NCI-H345 (cell line): Measurements from ENCODE around the gene INO80B.
"Not testable (repeated sequence)": the region's sequence is repeated elsewhere in the genome, so short reads cannot be mapped to it uniquely, and the experiment has no call there.

ENCODE experiments used
- DNase-seq: peaks from one replicate; lab custom pipeline; 2025; lab: John Stamatoyannopoulos, UW

Gene INO80B

DNA sequence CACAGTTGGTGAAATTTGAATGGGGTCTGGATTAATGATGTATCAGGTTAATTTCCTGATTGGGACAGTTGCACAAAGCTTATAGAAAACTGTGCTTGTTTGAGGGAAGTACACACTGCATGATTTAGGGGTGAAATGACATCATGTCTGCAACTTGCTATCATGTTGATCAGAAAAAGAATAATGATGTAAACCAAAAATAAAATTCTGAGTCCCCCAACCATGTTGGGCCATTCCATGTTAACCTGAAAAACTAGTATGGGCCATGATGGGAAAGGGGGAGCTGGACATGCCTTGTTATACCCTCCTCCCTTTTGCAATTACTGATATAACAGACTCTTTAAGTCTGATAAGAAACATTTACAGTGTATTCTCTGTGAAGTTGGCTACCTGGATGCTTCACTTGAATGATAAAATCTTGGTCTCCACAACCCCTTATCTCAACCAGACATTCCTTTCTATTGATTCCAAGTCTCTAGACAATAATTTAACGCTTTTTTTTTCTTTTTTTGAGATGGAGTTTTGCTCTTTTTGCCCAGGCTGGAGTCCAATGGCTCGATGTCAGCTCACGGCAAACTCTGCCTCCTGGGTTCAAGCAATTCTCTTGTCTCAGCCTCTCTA, 4.2 kb upstream of the INO80B start:
- DNase-seq = no peak

DNA sequence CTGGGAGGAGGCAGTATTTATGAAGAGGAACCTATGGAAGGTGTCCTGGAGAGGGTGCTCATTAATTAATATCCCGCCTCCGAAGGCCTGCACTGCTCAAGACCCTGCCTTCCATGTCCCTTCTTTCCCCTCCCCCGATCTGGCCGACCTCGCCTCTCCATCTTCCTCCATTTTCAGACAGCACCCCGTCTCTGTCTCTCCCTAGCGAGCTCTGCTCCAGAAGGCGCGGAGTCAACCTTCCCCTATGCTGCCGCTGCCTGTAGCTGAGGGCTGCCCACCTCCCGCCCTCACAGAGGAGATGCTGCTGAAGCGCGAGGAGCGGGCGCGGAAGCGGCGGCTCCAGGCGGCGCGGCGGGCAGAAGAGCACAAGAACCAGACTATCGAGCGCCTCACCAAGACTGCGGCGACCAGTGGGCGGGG, 2.3 kb downstream of the INO80B start:
- no peak for DNase-seq

DNA sequence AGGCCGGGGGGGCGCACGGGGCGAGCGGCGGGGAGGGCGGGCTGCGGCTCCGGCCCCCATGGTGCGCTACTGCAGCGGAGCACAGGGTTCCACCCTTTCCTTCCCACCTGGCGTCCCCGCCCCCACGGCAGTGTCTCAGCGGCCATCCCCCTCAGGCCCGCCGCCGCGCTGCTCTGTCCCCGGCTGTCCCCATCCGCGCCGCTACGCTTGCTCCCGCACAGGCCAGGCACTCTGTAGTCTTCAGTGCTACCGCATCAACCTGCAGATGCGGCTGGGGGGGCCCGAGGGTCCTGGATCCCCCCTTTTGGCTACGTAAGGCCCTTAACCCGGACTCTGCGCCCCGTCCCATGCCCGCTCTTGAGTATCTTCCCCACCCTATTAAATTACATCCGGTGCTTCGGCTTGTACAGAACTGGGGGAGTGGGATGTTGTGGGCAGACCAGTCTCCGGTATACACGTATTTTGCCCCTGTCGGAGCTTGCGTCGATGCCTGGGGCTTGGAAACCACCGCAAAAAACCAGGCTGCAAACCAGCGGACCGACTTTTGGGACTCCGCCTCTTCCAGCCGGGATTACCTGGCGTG, 2.8 kb downstream of the INO80B start:
- DNase-seq = peak; percentile 86

DNA sequence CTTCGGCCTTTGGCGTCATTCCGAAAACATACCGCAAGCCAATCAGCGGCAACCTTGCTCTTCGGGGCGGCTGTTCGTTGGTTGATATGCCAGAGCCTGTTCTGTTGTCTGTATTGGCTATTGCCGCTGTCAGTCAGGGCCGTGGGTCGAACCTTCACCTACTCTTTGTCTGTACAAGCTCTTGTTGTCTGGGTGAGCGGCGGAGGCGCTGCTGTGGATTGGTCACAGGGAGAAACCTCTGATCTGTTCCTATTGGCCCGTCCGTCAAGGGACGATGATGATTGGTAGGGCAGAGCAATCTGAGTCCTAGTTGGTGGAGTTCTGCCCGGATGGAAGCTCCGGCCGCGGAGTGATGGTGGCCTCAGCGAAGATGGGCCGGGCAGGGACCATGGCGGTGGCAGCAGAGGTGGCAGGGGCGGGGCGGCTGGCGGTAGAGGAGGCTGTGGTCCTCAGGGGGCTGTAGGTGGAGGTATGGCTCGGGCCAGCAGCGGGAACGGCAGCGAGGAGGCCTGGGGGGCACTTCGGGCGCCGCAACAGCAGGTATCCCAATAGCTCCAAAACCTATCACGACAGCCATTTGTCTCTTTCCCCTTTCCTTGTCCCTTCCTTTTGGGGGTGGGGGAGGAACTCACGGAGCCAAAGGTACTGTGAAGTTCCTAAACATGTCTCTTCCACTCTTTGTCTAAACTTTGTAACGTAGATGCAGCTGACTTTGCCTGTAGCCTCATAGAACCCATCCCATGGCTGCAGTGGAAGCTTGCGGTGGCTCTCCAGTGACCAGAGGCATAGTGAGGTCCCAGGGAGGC, 3.4 kb downstream of the INO80B start, which contains the start of gene WBP1:
Gene WBP1, plus strand, starts transcription at position 307 of the 806 bp plus-strand sequence. Its CDS starts 165 bp downstream, at position 472.
- peak; percentile 100 for DNase-seq

DNA sequence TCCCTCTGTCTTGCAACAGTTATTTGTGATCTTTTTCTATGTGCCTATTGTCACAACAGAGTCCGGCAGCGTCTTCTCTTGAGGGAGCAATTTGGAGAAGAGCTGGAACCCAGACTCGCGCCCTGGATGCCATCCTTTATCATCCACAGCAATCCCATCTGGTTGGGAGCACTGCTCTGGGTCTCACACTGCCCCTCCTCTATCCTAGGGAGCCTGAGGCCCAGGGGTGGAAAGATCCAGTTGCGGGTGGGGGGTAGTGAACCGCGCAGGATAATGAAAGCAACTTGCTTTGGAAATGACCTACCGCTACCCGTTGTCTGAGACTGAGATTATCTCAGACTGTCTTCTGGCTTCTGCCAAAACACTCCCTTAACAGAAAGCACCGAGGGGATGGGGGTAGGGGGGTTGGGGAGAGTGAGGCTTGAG, 4.1 kb downstream of the INO80B start:
- DNase-seq = no peak

DNA sequence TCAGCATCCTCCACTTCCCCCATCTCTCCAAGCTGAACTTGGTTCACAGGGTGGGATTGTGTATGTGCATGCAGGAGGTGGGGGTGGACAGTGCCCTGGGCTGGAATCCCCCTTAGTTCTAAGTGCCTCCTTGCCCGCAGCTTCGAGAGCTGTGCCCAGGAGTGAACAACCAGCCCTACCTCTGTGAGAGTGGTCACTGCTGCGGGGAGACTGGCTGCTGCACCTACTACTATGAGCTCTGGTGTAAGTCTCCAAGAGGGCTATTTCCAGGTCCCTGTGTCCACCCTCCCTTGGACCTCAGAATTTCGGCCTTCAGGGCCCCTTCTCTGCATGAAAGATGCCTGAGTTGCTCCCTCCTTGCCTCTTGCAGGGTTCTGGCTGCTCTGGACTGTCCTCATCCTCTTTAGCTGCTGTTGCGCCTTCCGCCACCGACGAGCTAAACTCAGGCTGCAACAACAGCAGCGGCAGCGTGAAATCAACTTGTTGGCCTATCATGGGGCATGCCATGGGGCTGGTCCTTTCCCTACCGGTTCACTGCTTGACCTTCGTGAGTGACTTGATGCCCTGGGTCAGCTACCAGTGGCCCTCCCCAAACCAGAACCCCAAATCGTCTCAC, 4.7 kb downstream of the INO80B start:
- DNase-seq = not testable (repeated sequence)

DNA sequence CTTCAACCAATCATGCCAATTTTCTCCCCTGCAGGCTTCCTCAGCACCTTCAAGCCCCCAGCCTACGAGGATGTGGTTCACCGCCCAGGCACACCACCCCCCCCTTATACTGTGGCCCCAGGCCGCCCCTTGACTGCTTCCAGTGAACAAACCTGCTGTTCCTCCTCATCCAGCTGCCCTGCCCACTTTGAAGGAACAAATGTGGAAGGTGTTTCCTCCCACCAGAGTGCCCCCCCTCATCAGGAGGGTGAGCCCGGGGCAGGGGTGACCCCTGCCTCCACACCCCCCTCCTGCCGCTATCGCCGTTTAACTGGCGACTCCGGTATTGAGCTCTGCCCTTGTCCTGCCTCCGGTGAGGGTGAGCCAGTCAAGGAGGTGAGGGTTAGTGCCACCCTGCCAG, 5.3 kb downstream of the INO80B start:
- not testable (repeated sequence) for DNase-seq

DNA sequence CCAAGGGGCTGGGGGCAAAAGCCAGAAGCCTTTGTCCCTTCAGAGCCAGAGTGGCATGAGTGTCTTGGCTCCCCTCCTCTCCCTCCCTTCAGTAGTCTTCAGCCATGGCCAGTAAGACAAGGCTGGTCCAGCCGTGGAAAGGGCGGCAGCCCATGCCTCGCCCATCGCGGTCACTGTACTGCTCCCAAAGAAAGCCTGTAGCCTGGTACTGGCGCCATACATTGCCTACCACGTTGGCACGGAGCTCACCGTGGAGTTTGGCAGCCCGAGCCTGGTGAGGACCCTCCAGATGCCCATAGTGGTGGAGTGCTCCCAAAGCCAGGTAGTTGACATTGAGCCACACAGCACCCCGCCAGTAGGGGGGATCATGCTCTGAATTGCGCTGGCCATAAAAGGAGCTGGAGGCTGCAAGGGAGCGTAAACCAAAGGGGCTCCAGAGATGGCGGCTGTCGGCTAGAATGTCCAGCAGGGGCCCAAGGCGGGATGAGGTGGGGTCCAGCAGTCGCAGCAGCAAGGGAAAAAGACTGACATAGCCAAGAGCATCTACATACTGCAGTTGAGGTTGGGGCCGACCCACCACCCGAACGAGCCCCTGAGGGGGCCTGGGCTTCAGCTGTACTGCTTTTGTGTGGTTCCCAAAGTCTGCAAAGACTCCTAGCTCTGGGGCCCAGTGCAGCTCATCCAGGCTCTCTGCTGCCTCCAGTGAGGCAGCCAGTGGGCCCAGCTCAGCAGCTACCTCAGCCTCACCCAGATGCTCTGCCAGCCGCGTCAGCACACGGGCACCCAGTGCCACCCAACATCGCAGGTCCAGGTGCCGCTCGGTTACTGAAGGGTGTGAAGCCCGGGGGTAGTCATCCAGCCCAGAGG, 6.5 kb downstream of the INO80B start:
- no peak for DNase-seq

DNA sequence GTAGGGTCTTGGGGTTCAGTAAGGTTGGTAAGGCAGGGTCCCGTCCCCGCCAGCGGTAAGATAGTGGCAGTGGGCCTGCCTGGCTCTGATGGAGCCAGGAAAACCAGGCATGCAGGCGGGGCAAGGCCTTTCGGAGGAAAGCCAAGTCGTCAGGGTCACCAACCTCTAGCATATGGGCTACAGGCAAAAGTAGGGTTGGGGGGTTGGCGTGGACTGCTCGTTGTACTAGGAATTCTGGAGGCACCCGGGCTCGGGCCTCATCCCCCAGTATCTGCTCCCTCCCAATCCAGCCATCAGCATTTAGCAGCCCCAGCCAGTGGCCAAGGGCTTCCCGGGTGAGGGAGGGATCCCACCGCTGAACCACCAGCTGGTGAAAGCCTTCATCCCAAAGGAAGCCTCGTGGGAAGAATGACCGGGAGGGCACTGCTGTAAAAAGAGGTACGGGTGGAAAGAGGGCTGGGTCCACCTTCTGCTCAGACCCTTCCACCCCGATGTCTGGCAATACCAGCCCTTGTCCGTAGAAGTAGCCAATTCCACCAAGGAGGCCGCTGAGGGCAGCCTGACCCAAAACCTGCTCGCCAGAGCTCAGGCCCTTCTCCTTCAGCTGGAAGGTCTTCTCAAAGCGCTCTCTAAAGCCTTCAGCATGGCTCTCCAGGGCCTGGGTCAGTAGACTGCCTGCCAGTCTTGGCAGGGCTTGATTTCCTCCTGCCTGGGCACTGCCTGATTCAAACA, 7.3 kb downstream of the INO80B start:
- no peak for DNase-seq

DNA sequence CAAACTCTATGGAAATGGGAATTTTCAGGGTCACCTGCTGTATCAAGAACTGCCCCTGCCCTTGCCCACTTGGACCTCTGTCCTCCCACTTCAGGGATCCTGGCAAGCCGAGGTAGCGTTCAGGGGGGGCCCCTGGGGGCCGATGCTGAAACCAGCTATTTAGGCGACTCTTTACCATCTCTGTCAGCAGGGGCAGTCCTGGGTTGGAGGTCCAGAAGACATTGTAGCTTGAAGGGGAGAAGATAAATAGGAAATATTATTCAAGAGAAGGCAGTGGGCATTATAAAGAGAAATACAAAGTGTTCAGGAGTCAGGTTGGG, 7.9 kb downstream of the INO80B start:
- DNase-seq = no peak

DNA sequence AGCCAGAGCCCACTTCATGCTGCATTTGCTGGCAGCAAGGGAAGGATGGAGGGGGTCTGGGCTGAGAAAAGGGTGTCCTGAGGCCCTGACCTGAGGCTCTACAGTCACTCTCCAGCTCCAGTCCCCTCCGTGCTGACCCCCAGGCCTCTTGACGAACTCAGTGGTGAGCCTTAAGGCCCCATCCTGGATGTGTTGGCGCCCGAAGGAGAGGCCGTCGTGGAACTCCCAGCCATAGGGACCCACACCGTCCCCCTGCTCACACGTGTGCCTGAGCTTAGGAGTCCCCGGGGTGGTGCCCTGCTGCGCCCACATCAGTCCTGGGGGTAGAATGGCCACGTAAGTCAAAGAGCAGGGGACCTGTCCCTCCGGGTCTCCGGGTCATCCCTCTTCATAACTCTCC, 9.5 kb downstream of the INO80B start:
- DNase-seq = no peak

DNA sequence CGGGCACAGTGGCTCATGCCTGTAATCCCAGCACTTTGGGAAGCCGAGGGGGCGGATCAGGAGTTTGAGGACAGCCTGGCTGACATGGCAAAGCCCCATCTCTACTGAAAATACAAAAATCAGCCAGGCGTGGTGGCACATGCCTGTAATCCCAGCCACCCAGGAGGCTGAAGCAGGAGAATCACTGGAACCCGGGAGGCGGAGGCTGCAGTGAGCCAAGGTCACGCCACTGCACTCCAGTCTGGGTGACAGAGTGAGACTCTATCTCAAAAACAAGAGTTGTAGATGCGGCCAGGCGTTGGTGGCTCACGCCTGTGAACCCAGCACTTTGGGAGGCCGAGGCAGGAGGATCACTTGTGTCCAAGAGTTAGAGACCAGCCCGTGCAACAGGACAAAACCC, 15.9 kb downstream of the INO80B start:
- not testable (repeated sequence) for DNase-seq

DNA sequence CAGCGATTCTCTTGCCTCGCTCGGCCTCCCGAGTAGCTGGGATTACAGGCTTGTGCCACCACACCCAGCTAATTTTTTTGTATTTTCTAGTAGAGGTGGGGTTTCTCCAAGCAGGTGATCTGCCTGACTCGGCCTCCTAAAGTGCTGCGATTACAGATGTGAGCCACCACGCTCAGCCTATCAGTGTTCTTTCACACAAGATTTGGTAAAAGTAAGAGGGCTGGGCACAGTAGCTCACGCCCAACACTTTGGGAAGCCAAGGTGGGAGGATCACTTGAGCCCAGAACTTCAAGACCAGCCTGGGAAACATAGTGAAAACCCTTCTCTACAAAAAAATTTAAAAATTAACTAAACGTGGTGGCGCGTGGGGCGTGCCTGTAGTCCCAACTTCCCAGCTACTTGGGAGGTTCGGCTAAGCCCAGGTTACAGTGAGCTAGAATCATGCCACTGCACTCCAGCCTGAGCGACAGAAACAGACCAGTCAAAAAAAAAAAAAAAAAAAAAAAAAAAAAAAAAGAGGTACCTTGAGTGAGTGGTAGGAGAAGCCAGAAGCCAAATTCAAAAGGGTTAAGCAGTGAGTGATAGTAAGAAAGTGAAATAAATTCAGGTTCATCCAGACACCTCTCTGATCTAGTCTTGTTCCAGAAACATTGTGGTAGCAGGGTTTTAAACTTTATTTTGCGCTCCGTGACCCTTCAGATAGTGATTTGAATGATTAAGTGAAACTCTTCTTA, 16.6 kb downstream of the INO80B start:
- no peak for DNase-seq

DNA sequence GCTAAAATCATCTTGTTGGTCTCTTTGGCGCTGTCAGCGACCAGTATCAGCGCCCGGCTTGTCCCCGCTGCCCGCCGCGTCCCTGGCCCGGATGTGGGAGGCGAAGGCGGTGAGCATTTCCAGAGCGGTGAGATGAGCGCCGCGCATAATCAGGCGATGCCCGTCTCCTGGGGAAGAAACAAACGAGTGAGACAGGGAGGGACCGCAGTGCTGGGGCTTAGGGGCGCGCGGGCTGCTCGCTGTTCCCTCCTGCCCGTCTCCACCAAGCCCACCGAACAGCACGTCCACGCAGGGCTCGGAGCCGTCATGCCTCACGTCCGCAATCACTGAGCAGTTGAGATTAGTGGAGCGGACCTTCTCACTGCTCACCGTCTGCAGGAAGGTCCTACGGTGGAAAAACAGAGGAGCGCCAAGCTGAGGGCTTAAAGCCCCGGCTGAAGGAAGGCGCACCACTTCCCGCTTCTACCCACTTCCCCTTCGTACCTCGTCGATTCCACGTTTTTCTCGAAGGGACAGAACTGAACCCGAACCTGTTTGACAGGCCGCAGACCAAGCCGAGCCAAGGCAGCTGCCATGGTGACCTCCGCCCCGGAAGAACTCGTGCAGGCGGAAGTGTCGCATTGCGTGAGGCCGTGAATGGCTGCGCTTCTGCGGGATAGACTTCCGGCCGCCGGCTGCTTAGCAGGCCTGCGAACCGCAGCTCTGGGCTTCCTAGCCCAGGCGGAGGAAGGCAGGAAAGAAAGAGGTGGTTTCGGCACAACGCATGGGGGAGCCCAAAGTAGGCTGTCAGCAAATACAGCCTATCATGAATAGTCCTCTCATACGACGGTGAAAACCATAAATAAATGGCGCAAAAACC, 17.4 kb downstream of the INO80B start, which contains the start of gene MRPL53:
Gene MRPL53, minus strand, starts transcription at position 595 of the 859 bp plus-strand sequence. Its CDS starts 20 bp downstream, at position 575.
- DNase-seq = peak; percentile 94

DNA sequence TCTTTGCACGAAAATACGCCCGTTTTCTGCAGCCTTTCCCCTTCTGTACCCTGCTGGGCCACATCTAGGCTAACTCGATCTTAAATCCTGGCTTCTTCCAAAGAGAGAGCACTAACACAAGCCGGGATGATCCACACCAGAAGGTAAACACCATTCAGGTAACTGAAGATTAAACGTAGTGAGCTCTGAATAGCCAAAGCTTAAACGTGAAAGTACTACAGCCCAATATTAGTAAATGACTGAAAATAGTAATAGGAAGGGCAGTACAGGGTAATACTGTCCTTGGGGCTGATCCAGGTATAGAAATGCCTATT, 18.0 kb downstream of the INO80B start:
- no peak for DNase-seq

DNA sequence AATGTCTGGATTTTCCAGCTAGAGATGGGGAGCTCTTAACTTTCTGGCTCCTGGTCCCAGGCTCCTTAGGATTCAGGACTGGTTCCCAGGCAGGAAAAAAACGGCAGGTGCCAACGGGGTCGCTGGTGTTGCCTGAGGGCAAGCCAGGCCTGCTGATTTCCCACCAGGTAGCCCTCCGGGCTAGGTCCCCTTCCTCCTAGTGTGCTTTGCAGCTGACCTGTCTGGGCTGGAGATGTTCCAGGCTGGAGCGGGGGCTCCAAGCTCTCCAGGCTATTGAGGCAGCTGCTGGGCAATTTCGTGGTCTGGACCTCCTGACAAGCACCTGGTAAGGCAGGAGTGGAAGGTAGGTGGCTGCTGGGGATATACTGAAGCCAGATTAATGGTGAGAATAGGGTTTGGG, 19.6 kb downstream of the INO80B start:
- DNase-seq = no peak

DNA sequence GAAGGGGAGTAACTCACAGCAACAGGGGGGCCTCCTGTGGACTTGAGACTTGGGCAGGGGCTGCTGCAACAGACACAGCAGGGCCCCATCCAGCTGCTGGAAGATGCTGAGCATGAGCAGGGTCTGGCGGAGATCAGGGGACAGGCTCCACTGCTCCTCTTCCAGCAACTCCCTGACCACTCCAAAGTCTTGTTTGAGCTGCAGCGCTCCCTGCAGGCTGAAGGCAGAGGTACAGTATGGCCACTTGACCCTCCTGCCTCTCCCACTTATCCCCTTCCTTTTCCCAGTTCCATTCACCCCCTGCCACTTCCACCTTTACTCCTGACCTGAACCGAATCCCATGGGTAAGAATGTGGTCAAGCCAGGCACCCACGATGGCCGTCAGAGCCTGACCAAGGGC, 20.0 kb downstream of the INO80B start:
- no peak for DNase-seq

DNA sequence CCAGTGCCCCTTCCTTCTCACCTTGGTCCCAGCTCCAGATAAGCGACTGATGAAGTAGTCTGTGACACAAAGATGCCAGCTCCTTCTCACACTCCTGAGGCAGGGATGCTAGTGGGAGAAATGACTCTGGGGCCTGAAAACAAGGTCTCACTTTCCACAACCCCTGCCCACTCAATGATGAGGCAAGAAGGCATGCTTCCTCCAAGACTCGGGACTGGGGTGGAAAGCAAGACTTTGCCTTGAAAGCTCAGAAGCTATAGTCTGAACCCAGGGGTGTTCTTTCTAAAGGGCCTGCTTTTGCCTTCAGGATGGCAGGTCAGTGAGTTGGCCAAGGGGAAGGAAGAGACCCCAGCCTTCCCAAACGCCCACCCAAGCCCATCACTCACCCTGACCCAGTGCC, 26.5 kb downstream of the INO80B start:
- DNase-seq = no peak

DNA sequence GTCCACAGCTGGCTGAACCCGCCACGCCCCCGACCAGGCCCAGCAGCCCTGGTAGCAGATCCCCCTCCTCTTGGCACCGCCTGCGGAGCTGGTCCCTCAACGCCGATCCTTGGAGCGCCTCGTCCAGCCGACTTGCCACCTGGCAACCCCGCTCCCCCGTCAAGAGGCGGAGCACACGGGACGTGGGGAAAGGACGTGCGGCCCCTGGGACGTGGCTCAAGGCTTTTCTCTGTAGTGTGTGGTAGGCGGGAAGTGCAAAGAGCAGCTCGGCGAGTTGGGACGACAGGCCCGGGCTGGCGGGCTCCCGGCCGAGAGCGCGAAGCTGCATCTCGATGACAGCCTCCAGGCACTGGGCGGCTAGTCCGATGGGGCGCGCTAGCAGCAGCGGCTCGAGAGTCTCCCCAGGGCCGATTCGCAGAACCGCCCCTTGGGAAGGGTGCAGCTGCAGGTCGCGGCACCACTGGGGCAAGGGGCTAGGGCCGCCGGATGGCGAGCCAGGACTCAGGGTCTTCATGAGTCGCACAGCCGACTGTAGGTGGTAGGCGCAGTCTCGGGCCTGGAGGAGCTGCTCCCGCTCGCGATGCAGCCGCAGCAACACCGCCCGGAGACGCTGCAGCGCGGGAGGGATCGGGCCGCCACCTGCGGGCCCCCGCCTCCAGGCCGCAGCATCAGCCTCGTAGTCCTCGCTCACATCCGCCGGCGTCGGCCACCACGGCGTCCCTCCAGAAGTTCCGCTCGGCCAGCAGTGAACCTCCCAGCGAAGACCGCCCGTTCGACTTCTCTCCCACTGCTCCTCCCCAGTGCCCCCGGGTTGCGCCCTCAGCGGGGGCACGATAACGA, 27.3 kb downstream of the INO80B start:
- DNase-seq = peak; percentile 68
